Measurements from ENCODE around the gene WWTR1. TPM values are rescaled to one million over a fixed set of nuclear protein-coding genes. Genes with fewer than 3 reads are reported as not detected.

WWTR1 gene
- total RNA-seq, 1 donor: 205 TPM

DNA sequence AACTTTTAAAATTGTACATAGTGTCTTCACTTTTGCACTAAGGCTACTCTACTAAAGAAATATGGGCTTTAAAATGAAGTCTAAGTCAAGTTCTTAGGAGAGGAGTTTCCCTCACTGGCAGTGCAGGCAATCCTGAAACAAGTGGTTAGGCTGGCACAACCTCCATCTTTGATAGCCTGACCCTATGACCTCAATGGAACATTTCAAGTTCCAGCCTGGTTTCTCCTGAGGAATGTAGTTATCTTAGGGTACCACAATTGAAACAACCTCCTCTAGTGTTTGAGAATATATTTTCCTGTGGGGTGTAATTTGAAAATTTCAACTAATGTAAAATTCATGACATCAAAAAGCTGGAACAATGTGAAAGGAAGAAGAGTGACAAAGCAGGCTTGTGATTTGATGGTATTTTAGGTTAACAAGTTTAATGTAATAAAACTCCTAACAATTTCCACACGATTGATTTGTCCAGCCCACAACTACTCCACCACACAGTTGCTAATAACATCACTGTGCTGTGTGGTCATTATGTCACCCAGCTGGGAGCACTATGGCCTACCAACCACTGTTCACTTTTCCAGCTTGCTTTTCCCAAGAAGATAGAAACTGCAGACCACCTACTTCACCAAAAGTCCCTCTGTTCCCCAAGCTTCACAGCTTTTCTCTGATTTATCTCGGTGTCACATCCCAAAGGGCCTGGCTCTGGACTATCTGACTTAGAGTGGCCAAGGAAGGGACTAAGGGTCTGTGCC is 1.8 kb downstream of the WWTR1 start:
- DNase-seq (ENCODE audit: low read depth): no peak
- TF ChIP-seq, protein P1, sequence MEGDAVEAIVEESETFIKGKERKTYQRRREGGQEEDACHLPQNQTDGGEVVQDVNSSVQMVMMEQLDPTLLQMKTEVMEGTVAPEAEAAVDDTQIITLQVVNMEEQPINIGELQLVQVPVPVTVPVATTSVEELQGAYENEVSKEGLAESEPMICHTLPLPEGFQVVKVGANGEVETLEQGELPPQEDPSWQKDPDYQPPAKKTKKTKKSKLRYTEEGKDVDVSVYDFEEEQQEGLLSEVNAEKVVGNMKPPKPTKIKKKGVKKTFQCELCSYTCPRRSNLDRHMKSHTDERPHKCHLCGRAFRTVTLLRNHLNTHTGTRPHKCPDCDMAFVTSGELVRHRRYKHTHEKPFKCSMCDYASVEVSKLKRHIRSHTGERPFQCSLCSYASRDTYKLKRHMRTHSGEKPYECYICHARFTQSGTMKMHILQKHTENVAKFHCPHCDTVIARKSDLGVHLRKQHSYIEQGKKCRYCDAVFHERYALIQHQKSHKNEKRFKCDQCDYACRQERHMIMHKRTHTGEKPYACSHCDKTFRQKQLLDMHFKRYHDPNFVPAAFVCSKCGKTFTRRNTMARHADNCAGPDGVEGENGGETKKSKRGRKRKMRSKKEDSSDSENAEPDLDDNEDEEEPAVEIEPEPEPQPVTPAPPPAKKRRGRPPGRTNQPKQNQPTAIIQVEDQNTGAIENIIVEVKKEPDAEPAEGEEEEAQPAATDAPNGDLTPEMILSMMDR (IDR thresholded peaks at IDR 0.05; ENCODE audit: insufficient read depth, low read length): no peak
- peak overlapping the region; percentile 98 for H3K4me3 ChIP-seq (ENCODE audit: low read depth, low read length)

- TF ChIP-seq, protein P1 (IDR thresholded peaks at IDR 0.05; ENCODE audit: insufficient read depth, low read length): no peak
- peak overlapping the region; percentile 48 for H3K4me3 ChIP-seq (ENCODE audit: low read depth, low read length)
- peak; percentile 90 for DNase-seq (ENCODE audit: low read depth)
Observed at GRCh38 chr3:149654188-149654601, 3.6 kb downstream of the WWTR1 start.

DNA sequence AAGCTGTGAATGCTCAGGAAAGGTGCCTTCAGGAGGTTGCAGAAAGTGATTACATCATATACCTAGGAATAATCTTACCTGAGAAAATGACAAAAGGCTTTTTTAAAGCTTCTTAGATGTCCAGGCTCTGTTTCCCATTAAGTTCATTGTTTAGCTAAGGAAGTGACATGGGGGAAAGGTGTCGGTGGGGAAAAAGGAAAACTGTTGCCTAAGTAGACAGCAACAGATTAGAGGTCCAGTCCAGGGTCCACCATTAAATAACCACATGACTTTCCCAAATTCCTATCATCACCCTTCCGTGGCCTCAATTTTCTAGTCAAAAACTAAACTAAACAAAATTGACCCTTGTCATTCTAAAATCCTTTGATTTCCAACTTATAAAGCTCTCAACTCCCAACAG is 4.3 kb downstream of the WWTR1 start:
- peak overlapping the region; percentile 48 for H3K4me3 ChIP-seq (ENCODE audit: low read depth, low read length)
- TF ChIP-seq, protein P1 (IDR thresholded peaks at IDR 0.05; ENCODE audit: insufficient read depth, low read length): no peak
- no peak for DNase-seq (ENCODE audit: low read depth)

DNA sequence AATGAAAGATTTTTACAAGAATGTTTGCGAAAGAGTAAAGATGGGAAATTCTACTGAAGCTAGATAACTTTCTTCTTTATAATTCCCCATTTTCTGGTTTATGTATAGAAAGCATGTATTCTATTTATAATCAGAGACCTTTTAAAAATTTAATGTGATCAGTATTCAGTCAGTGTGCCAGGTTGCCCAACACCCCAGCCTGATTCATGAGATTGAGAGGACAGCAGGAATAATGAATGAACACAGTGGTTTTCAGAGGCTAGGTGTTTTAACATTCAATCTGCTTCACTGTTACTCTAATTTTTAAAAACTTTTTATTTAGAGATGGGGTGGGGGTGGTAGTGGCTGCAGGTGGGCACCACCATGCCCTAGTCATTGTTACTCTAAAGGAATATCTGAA is 4.7 kb downstream of the WWTR1 start:
- H3K4me3 ChIP-seq (ENCODE audit: low read depth, low read length): peak overlapping the region; percentile 48
- no peak for DNase-seq (ENCODE audit: low read depth)

GRCh38 chr3:149650828-149651227 is 7.0 kb downstream of the WWTR1 start:
- no peak overlapping the region for H3K4me3 ChIP-seq (ENCODE audit: low read depth, low read length)
- TF ChIP-seq, protein P1 (IDR thresholded peaks at IDR 0.05; ENCODE audit: insufficient read depth, low read length): no peak
- DNase-seq (ENCODE audit: low read depth): no peak

More for the DNA sequence above, 4.7 kb downstream of the WWTR1 start:
- TF ChIP-seq, protein P1 (IDR thresholded peaks at IDR 0.05; ENCODE audit: insufficient read depth, low read length): no peak

DNA sequence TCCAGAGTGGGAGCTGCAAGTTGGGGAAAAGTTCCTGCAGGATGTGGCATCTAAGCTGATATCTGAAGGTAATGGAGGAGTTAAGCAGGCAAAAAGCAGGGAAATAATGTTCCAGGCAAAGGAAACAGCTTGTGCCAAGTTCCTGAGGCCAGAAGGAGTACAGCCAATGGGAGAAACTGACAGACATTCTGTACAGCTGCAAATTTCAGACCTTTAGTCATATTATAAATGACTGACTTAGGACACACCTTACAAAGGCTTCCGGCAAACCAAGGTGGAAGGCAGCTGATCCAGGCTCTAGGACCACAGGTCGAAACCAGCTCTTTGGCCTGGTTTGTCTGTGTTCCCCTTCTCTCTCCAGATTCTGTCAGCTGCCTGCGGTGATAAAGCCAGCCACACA is 9.3 kb downstream of the WWTR1 start:
- H3K4me3 ChIP-seq (ENCODE audit: low read depth, low read length): peak overlapping the region; percentile 32
- DNase-seq (ENCODE audit: low read depth): peak; percentile 72
- TF ChIP-seq, protein P1 (IDR thresholded peaks at IDR 0.05; ENCODE audit: insufficient read depth, low read length): no peak
